B cell (primary cell): Measurements from ENCODE around the gene AP2B1. TPM values are rescaled to one million over a fixed set of nuclear protein-coding genes. Genes with fewer than 3 reads are reported as not detected.

Source experiments
- ATAC-seq: fragments of 200-7000 bp; cut with Tn5 transposase; one replicate; pipeline ENCODE4 v1.10.0; 2021; ENCODE audit warnings: low read depth, mild to moderate bottlenecking, moderate number of reproducible peaks, moderate library complexity
- CTCF ChIA-PET: fragments of 350-600 bp; sonication (Branson Sonifier 250); formaldehyde crosslinking; loops from one replicate; lab custom pipeline; 2021; ENCODE audit warnings: antibody characterized with exemption, inconsistent platforms; lab: Charles Lee
- POLR2A ChIA-PET: fragments of 350-600 bp; sonication (Branson Sonifier 250); formaldehyde crosslinking; loops from one replicate; lab custom pipeline; 2021; ENCODE audit warnings: antibody characterized with exemption; lab: Charles Lee
- DNase-seq: peaks from one replicate; pipeline ENCODE4 v3.0.0; 2013
- H2AFZ ChIP-seq: 2 replicates; pipeline ENCODE4 v1.6.1; 2012; ENCODE audit warnings: mild to moderate bottlenecking, low read depth, low read length; ENCODE audit not compliant: insufficient read depth, poor library complexity, severe bottlenecking
- H3K27ac ChIP-seq, 2 donors: 1 replicate in 1 of 2; 2 replicates in 1 of 2; pipeline ENCODE4 v1.5.1; 2012 to 2013; ENCODE audit warnings: low read length in 2 of 2, mild to moderate bottlenecking in 2 of 2, moderate library complexity in 1 of 2
- H3K27me3 ChIP-seq, 4 experiments: fragments of 200-600 bp in 1 of 4; sonication (generic) in 1 of 4; replicated peaks in 1 of 4; 1 replicate in 2 of 4; 2 replicates in 2 of 4; pipeline versions ENCODE4 v1.6.1 to v1.7.0; 2013 to 2016; ENCODE audit warnings: low read length in 3 of 4, mild to moderate bottlenecking in 2 of 4, mixed read lengths in 1 of 4, moderate library complexity in 1 of 4; ENCODE audit not compliant: insufficient read depth in 4 of 4, control insufficient read depth in 3 of 4; ENCODE audit errors: control extremely low read depth in 1 of 4
- H3K36me3 ChIP-seq, 2 experiments: replicated peaks in 1 of 2; 1 replicate in 1 of 2; 2 replicates in 1 of 2; pipeline versions ENCODE4 v1.6.1 to v1.7.1; 2013; ENCODE audit warnings: low read length in 1 of 2; ENCODE audit not compliant: insufficient read depth in 2 of 2, control insufficient read depth in 1 of 2; ENCODE audit errors: control extremely low read depth in 1 of 2, extremely low read depth in 1 of 2
- H3K4me1 ChIP-seq, 2 donors: fragments of 200-600 bp in 1 of 2; sonication (generic) in 1 of 2; 1 replicate in 1 of 2; 2 replicates in 1 of 2; pipeline versions ENCODE4 v1.5.1 to v1.6.1; 2013 to 2017; ENCODE audit warnings: low read length in 2 of 2; ENCODE audit not compliant: control insufficient read depth in 2 of 2, insufficient read depth in 2 of 2
- H3K4me2 ChIP-seq: replicated peaks from 2 replicates; pipeline ENCODE3; 2012; ENCODE audit warnings: mild to moderate bottlenecking, low read depth, low read length; ENCODE audit not compliant: poor library complexity, severe bottlenecking
- H3K4me3 ChIP-seq, 5 experiments: fragments of 200-600 bp in 1 of 5; sonication (generic) in 1 of 5; 1 replicate in 3 of 5; 2 replicates in 2 of 5; pipeline versions ENCODE4 v1.5.1 to v1.7.0; 2011 to 2016; ENCODE audit warnings: low read length in 4 of 5, mild to moderate bottlenecking in 4 of 5, low read depth in 2 of 5, control low read depth in 1 of 5, moderate library complexity in 1 of 5; ENCODE audit not compliant: insufficient read depth in 1 of 5; ENCODE audit errors: control extremely low read depth in 1 of 5, extremely low read depth in 1 of 5
- H3K79me2 ChIP-seq: fragments of 200-600 bp; sonication (generic); one replicate; pipeline ENCODE4 v1.6.0; 2016; ENCODE audit warnings: low read length; ENCODE audit not compliant: control insufficient read depth, insufficient read depth
- H3K9ac ChIP-seq: fragments of 200-600 bp; sonication (generic); 2 replicates; pipeline ENCODE4 v1.6.1; 2017; ENCODE audit warnings: mild to moderate bottlenecking, low read length, moderate library complexity
- H3K9me3 ChIP-seq, 3 donors: one replicate each; pipeline versions ENCODE4 v1.6.1 to v1.7.1; 2013; ENCODE audit warnings: low read length in 2 of 3; ENCODE audit not compliant: control insufficient read depth in 2 of 3, insufficient read depth in 1 of 3; ENCODE audit errors: control extremely low read depth in 1 of 3
- H4K20me1 ChIP-seq: 2 replicates; pipeline ENCODE4 v1.6.0; 2012; ENCODE audit warnings: mild to moderate bottlenecking, low read length; ENCODE audit not compliant: insufficient read depth, control insufficient read depth, poor library complexity, severe bottlenecking
- H3K27ac Mint-ChIP-seq: one replicate; pipeline ENCODE4 v1.8.0; 2021; ENCODE audit warnings: mixed read lengths
- H3K27me3 Mint-ChIP-seq: one replicate; pipeline ENCODE4 v1.8.0; 2021; ENCODE audit warnings: mixed read lengths
- H3K4me1 Mint-ChIP-seq: one replicate; pipeline ENCODE4 v1.8.0; 2021; ENCODE audit warnings: mixed read lengths
- H3K4me3 Mint-ChIP-seq: one replicate; pipeline ENCODE4 v1.8.0; 2021; ENCODE audit warnings: mixed read lengths
- H3K9me3 Mint-ChIP-seq: one replicate; pipeline ENCODE4 v1.8.0; 2022; ENCODE audit warnings: mixed read lengths; ENCODE audit not compliant: insufficient read depth
- EZH2 ChIP-seq: IDR thresholded peaks from 2 replicates; pipeline ENCODE4 v1.6.1; 2012; ENCODE audit warnings: borderline replicate concordance, low read depth, mild to moderate bottlenecking, moderate library complexity, low read length; ENCODE audit not compliant: insufficient read depth, poor library complexity, severe bottlenecking
- WGBS: methylation state at CpG from one replicate; pipeline ENCODE4 v1.1.5; 2013; ENCODE audit warnings: missing lambda C conversion rate; ENCODE audit not compliant: insufficient coverage; 5-methylcytosine and 5-hydroxymethylcytosine counted together
- intact Hi-C: fragments of 100-400 bp; cut with micrococcal nuclease; formaldehyde crosslinking; loops from one replicate; pipeline ENCODE4 v1.10.0; 2022
- polyA plus RNA-seq: library from polyadenylated mRNA; depleted of rRNA; stranded (reverse); fragments of >200 nt; gene quantifications from 2 replicates; pipeline ENCODE4 v1.2.3, GENCODE V29; 2012
- total RNA-seq, 2 donors: library from RNA; stranded (reverse); fragments of 120-200 nt in 1 of 2; gene quantifications; 1 replicate in 1 of 2; 2 replicates in 1 of 2; pipeline versions ENCODE4 v1.2.3 to v1.2.4, GENCODE V29; 2013 to 2022
- TF ChIP-seq, protein P1 (sequence below): fragments of 200-600 bp; IDR thresholded peaks from one replicate; pipeline ENCODE4 v1.8.0; 2022; ENCODE audit warnings: antibody characterized with exemption, mild to moderate bottlenecking

The AP2B1 gene
- total and polyA plus RNA-seq, 2 donors (not counting 1 experiment from before 2014, with no cell fraction given): 33.1 to 123 TPM

DNA sequence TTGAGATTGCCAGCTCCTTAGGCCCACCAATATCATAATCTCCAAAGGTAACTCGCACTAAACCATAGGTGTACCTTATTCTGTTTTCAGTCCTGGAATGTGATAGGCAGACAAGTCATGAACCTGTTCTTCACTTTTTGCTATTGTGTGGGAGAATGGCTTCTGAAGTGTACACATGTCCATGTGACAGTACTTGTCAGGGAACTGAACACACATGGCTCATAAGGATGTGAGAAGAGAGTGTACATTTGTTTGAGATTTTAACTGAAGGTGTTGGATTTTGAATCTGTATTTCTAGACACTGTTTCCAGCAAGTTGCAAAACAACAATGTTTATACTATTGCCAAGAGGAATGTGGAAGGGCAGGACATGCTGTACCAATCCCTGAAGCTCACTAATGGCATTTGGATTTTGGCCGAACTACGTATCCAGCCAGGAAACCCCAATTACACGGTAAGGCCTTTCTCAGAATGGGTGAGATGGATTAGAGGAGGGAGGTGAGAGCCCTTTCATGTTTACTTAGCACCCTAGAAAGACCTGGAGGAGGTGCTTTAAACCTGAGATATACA is 129.9 kb downstream of the AP2B1 start:
- no peak for ATAC-seq
- no peak overlapping the region for H3K4me3 Mint-ChIP-seq

DNA sequence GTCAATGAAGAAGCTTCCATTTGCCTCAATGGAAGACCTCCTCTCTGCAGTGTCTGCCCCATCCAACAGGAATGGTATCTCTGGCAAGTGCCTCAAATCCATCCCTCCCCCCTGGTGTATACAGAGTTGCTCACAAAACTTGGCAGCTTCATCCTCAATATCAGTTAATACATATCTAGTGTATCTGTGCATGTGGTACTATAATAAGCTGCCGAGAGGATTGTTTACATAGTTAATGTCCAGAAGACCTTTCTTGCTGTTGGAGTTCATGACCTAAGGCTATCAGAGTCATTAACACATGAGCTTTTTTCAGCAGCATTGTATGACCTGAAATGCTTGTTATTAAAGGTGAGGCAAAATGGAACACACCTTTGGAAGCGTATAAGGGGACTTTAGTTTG is 130.4 kb downstream of the AP2B1 start:
- no peaks in the 10 kb centered on the region for H3K4me1 Mint-ChIP-seq
- intact Hi-C loops: no loop called here
- no CpG with 5 or more reads among the region's 2 CpGs for WGBS

More for the DNA sequence above, 129.9 kb downstream of the AP2B1 start:
- DNase-seq: no peak
- Histone ChIP-seq H3K4me1 (no peaks in the 10 kb centered on the region), H4K20me1 (no peaks in the 10 kb centered on the region), H3K27ac (no peak overlapping the region), H3K79me2 (no peaks in the 10 kb centered on the region), H2AFZ (no peak overlapping the region), H3K36me3 (peaks cover 24 to 63% of the 10 kb centered on the region in 2 experiments), H3K4me3 (no peak overlapping the region), H3K9ac (no peak overlapping the region), H3K9me3 (no peaks in the 10 kb centered on the region), H3K27me3 (no peaks in the 10 kb centered on the region), H3K4me2 (no peak overlapping the region)
- Mint-ChIP-seq H3K9me3 (no peaks in the 10 kb centered on the region), H3K4me1 (no peaks in the 10 kb centered on the region), H3K27me3 (no peaks in the 10 kb centered on the region), H3K27ac (no peak overlapping the region)
- POLR2A ChIA-PET: no interaction called here
- WGBS: 100% methylated on average over 1 of the region's 4 CpGs
- TF ChIP-seq, protein P1, sequence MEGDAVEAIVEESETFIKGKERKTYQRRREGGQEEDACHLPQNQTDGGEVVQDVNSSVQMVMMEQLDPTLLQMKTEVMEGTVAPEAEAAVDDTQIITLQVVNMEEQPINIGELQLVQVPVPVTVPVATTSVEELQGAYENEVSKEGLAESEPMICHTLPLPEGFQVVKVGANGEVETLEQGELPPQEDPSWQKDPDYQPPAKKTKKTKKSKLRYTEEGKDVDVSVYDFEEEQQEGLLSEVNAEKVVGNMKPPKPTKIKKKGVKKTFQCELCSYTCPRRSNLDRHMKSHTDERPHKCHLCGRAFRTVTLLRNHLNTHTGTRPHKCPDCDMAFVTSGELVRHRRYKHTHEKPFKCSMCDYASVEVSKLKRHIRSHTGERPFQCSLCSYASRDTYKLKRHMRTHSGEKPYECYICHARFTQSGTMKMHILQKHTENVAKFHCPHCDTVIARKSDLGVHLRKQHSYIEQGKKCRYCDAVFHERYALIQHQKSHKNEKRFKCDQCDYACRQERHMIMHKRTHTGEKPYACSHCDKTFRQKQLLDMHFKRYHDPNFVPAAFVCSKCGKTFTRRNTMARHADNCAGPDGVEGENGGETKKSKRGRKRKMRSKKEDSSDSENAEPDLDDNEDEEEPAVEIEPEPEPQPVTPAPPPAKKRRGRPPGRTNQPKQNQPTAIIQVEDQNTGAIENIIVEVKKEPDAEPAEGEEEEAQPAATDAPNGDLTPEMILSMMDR: no peak
- no peak for TF ChIP-seq EZH2
- intact Hi-C loops: no loop called here
- CTCF ChIA-PET: interaction anchor here (1.0 to 1.5 kb wide), 2 partner anchors 13 to 30 kb away, joined by 3 to 4 read pairs; no protein-coding TSS in a partner anchor

More for the DNA sequence above, 130.4 kb downstream of the AP2B1 start:
- peaks cover 24 to 63% of the 10 kb centered on the region in 2 experiments for H3K36me3 ChIP-seq
- CTCF ChIA-PET: interaction anchor here (1.0 to 1.5 kb wide), 2 partner anchors 14 to 30 kb away, joined by 3 to 4 read pairs; no protein-coding TSS in a partner anchor
- no peaks in the 10 kb centered on the region for H3K4me1 ChIP-seq
- H3K9me3 ChIP-seq: no peaks in the 10 kb centered on the region
- no peaks in the 10 kb centered on the region for H4K20me1 ChIP-seq
- DNase-seq (no peak), ATAC-seq (no peak)
- TF ChIP-seq, protein P1: no peak
- TF ChIP-seq EZH2: no peak
- no peak overlapping the region for H3K4me2 ChIP-seq
- no peak overlapping the region for H3K9ac ChIP-seq
- no peak overlapping the region for H3K4me3 ChIP-seq
- Mint-ChIP-seq H3K9me3 (no peaks in the 10 kb centered on the region), H3K4me3 (no peak overlapping the region), H3K27ac (no peak overlapping the region), H3K27me3 (no peaks in the 10 kb centered on the region)
- no peaks in the 10 kb centered on the region for H3K79me2 ChIP-seq
- POLR2A ChIA-PET: no interaction called here
- no peak overlapping the region for H3K27ac ChIP-seq
- H2AFZ ChIP-seq: no peak overlapping the region
- no peaks in the 10 kb centered on the region for H3K27me3 ChIP-seq
